Testis (tissue), 2 donors: ENCODE results near the gene SUCLG2.

Source experiments
- POLR2A ChIP-seq: fragments of 450-650 bp; IDR thresholded peaks from one replicate; pipeline ENCODE4 v1.6.1; 2017; ENCODE audit warnings: antibody characterized with exemption, mild to moderate bottlenecking, moderate library complexity
- TF ChIP-seq, protein P1 (sequence below), 3 experiments: fragments of 450-650 bp in 2 of 3; fragments of 200-600 bp in 1 of 3; sonication (generic) in 1 of 3; IDR thresholded peaks; one replicate each; pipeline ENCODE4 v1.5.1; 2016 to 2019; ENCODE audit warnings: antibody characterized with exemption in 3 of 3, mild to moderate bottlenecking in 2 of 3, moderate library complexity in 1 of 3

DNA sequence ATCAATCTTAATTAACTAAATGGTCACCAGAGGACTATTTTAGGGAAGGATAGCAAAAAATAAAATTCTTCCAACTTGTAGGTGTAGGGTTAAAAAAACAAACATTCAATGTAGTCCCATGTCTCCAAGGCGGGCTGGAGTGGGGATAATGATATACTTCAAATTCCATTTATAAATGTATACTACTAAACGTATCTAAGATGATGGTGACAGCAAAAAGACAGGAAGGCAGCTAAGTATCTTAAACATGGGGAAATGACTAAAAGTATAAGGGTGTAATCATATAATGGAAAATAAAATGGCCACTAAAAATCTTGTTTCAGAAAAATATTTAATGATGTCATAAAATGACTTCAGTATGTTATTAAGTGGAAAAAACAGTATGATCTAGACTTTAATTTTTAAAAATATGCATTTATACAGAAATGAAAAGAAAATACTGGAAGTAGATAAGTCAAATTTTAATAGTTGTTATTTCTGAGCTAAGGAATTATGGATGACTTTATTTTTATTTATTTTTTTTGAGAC lies 181.7 kb downstream of the SUCLG2 start:
- TF ChIP-seq, protein P1, sequence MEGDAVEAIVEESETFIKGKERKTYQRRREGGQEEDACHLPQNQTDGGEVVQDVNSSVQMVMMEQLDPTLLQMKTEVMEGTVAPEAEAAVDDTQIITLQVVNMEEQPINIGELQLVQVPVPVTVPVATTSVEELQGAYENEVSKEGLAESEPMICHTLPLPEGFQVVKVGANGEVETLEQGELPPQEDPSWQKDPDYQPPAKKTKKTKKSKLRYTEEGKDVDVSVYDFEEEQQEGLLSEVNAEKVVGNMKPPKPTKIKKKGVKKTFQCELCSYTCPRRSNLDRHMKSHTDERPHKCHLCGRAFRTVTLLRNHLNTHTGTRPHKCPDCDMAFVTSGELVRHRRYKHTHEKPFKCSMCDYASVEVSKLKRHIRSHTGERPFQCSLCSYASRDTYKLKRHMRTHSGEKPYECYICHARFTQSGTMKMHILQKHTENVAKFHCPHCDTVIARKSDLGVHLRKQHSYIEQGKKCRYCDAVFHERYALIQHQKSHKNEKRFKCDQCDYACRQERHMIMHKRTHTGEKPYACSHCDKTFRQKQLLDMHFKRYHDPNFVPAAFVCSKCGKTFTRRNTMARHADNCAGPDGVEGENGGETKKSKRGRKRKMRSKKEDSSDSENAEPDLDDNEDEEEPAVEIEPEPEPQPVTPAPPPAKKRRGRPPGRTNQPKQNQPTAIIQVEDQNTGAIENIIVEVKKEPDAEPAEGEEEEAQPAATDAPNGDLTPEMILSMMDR (IDR thresholded peaks at IDR 0.05) = no peak
- TF ChIP-seq POLR2A = no peak
